GM12865 (cell line): ENCODE measurements around the gene CRK.
A peak's percentile ranks its signal among the peaks of the same experiment; 100 is the strongest.

Experiments used
- DNase-seq: peaks from one replicate; pipeline ENCODE4 v3.0.0; 2010; ENCODE audit warnings: low read depth
- H3K4me3 ChIP-seq: 2 replicates; pipeline ENCODE4 v1.5.1; 2011; ENCODE audit warnings: mild to moderate bottlenecking, low read depth, low read length, control low read depth
- TF ChIP-seq, protein P1 (sequence below): IDR thresholded peaks from 2 replicates; pipeline ENCODE4 v1.5.1; 2011; ENCODE audit warnings: low read length, control low read depth, low read depth, inconsistent platforms; ENCODE audit not compliant: insufficient read depth; ENCODE audit errors: missing control alignments

CRK gene

DNA sequence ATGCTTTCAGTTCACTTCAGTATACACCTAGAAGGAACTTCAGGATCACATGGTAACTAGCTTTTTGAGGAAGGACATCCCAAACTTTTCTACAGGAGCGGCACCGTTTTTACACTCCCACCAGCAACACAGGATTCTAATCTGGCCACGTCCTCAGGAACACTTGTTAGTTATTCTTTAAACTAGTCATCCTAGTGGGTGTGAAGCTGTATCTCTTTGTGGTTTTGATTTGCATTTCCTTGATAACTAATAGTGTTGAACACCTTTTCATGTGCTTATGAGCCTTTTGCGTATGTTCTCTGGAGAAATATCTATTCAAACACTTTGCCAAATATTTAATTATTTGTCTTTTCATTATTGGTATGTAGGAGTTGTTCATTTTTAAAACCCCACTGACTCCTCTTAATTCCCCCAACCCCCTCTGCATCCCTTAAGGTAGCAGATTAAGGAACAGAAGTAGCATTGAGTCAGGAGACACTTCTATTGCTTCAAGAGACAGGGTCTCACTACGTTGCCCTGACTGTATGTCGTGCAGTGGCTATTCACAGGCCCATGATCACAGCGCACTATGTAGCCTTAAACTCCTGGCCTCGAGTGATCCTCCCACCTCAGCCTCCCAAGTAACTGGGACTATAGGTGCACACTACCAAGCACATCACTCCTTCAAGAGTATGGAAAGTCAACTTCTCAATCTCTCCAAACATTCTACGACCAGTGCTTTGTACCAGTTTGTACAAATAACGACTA lies 81.4 kb downstream of the CRK start:
- DNase-seq = peak; percentile 29
- no peak overlapping the region for H3K4me3 ChIP-seq
- TF ChIP-seq, protein P1, sequence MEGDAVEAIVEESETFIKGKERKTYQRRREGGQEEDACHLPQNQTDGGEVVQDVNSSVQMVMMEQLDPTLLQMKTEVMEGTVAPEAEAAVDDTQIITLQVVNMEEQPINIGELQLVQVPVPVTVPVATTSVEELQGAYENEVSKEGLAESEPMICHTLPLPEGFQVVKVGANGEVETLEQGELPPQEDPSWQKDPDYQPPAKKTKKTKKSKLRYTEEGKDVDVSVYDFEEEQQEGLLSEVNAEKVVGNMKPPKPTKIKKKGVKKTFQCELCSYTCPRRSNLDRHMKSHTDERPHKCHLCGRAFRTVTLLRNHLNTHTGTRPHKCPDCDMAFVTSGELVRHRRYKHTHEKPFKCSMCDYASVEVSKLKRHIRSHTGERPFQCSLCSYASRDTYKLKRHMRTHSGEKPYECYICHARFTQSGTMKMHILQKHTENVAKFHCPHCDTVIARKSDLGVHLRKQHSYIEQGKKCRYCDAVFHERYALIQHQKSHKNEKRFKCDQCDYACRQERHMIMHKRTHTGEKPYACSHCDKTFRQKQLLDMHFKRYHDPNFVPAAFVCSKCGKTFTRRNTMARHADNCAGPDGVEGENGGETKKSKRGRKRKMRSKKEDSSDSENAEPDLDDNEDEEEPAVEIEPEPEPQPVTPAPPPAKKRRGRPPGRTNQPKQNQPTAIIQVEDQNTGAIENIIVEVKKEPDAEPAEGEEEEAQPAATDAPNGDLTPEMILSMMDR = no peak

DNA sequence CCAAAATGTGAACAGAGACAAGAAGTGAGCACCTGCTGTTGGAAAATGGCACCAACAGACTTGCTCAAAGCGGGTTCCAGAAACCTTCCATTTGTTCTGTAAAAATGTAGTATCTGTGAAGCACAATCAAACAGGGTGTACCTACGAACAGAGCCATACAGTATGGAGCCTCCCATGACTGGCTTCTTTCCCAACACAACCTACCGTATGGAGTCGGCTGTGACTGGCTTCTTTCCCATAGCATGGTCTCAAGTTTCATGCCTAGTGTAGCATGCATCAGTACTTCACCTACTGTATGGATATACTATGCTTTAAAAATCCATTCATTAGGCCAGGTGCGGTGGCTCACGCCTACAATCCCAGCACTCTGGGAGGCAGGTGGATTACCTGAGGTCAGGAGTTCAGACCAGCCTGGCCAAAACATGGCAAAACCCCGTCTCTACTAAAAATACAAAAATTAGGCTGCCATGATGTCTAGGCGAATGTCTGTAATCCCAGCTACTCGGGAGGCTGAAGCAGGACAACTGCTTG lies 82.3 kb downstream of the CRK start:
- no peak overlapping the region for H3K4me3 ChIP-seq
- DNase-seq = no peak
- TF ChIP-seq, protein P1 = no peak

DNA sequence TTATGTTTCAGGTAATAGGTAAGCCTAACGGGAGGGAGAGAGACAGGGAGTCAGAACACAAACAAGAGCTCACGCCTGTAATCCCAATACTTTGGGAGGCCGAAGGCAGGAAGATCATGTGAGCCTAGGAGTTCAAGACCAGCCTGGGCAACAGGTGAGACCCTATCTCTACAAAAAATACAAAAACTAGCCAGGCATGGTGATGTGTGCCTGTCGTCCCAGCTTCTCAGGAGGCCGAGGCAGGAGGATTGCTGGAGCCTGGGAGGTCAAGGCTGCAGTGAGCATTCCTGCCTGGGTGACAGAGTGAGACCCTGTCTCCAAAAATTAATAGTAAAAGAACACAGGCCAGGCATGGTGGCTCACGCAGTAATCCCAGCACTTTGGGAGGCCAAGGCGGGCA lies 83.4 kb downstream of the CRK start:
- TF ChIP-seq, protein P1 = no peak
- DNase-seq = no peak
- H3K4me3 ChIP-seq = no peak overlapping the region

DNA sequence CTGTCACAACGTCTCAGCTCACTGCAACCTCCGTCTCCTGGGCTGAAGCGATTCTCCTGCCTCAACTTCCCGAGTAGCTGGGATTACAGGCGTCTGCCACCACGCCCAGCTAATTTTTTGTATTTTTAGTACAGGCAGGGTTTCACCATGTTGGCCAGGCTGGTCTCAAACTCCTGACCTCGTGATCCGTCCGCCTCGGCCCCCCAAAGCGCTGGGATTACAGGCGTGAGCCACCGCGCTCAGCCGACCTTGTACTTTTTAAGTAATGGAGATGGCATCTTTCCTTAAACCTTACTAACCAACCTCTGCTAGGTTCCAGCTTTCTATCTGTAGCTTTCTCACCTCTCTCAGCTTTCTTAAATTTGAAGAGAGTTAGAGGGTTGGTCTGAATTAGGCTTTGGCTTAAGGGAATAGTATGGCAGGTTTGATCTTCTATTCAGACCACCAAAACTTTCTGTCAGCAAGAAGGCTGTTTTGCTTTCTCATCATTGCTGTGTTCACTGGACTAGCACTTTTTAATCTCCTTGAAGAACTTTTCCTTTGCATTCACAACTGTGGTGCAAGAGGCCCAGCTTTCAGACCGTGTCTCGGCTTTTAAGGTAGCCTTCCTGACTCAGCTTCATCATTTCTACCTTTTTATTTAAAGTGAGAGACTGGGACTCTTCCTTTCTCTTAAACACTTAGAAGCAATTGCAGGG lies 84.0 kb downstream of the CRK start:
- DNase-seq = no peak
- TF ChIP-seq, protein P1 = no peak
- no peak overlapping the region for H3K4me3 ChIP-seq
